ENCODE results near the gene EBF3.

EBF3 gene

GRCh38 chr10:129912986-129913695, 50.9 kb downstream of the EBF3 start:
- no peak for DNase-seq (ENCODE audit: insufficient read length, low spot score)
- FAIRE-seq, result no peak

- FAIRE-seq (no peak), DNase-seq (ENCODE audit: insufficient read length, low spot score) (no peak)
Measured at GRCh38 chr10:129912166-129912917, 51.7 kb downstream of the EBF3 start.

GRCh38 chr10:129911451-129912165, 52.5 kb downstream of the EBF3 start:
- no peak for FAIRE-seq
- DNase-seq (ENCODE audit: insufficient read length, low spot score), result no peak

DNA sequence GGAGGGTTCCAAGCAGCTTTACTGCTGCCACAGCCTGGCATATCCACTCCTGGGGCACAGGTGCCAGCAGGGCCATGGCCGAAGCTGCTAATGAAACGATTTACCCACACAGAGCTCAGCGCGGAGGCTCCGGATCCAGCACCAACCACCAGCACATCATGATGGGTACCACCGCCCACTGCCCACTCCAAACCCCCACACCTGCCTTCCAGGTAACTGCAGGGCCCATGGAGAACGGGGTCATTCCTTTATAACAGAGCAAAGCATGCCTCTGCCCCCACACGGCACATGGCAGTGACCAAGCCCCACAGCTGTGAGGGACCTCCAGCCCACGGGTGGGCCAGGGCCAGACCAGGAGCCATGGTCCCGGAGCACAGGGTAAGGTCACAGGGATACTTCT, 53.2 kb downstream of the EBF3 start:
- no peak for FAIRE-seq
- no peak for DNase-seq (ENCODE audit: insufficient read length, low spot score)

- FAIRE-seq (no peak), DNase-seq (ENCODE audit: insufficient read length, low spot score) (no peak)
Measured at GRCh38 chr10:129909531-129910256, 54.4 kb downstream of the EBF3 start.

- FAIRE-seq (no peak), DNase-seq (ENCODE audit: insufficient read length, low spot score) (no peak)
Measured at GRCh38 chr10:129909080-129909479, 55.0 kb downstream of the EBF3 start.

GRCh38 chr10:129908406-129908805, 55.7 kb downstream of the EBF3 start:
- FAIRE-seq (no peak), DNase-seq (ENCODE audit: insufficient read length, low spot score) (no peak)

DNA sequence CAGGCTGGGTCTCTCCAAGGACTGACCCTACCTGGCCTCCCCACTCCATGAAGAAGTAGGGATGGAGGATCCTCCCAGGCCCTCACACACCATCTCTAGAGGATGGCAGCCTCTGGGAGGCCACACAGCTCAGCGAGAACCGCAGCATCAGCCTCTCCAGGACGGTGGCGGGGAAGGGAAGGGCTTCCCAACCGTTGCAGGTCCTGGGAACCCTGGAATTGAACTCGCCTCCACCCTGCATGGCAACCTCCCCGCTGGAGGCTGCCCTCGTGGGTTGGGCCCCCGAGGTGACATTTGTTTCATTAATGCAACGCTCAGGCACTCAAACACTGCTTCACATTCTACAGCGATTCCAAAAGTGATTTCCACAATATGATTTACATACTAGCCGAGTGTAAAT, 58.5 kb downstream of the EBF3 start:
- DNase-seq (ENCODE audit: insufficient read length, low spot score) (no peak), FAIRE-seq (no peak)

DNA sequence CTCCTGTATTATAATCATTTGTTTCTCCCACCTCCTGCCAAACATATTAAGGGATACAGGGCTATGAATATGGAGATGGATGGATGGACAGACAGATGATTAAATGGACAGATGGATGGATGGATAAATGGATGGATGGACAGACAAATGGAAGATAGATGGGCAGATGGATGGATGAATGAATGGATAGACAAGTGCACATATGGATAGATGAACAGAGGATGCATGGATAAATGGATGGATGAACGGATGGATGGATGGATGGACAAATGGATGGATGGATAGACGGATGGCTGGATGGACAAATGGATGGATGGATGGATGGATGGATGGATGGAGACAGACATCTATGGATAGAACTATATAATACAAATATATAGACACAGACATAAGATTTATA, 59.8 kb downstream of the EBF3 start:
- FAIRE-seq, result no peak
- no peak for DNase-seq (ENCODE audit: insufficient read length, low spot score)

GRCh38 chr10:129901389-129902006, 62.6 kb downstream of the EBF3 start:
- DNase-seq (ENCODE audit: insufficient read length, low spot score) (no peak), FAIRE-seq (no peak)

DNA sequence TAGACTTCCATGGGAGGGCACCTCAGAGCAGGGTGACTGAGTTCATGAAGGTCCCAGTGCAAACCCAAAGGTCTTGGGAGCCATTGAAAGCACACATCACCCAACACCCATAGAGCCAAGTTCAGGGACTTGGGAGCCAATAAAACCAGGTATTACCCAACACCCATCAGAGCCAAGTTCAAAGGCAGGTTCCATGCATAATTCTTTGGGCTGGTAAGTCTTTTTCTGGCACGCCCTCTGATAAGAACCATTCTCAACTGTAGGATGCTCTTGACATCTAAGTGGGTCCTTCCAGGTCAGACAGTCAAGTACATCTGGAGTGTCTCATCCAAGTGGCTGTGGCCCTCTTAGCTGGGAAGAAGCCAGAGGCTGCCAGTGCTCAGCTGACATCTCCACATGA, 63.2 kb downstream of the EBF3 start:
- no peak for DNase-seq (ENCODE audit: insufficient read length, low spot score)
- FAIRE-seq, result no peak

GRCh38 chr10:129899276-129900130, 64.6 kb downstream of the EBF3 start:
- no peak for FAIRE-seq
- DNase-seq (ENCODE audit: insufficient read length, low spot score), result no peak

DNA sequence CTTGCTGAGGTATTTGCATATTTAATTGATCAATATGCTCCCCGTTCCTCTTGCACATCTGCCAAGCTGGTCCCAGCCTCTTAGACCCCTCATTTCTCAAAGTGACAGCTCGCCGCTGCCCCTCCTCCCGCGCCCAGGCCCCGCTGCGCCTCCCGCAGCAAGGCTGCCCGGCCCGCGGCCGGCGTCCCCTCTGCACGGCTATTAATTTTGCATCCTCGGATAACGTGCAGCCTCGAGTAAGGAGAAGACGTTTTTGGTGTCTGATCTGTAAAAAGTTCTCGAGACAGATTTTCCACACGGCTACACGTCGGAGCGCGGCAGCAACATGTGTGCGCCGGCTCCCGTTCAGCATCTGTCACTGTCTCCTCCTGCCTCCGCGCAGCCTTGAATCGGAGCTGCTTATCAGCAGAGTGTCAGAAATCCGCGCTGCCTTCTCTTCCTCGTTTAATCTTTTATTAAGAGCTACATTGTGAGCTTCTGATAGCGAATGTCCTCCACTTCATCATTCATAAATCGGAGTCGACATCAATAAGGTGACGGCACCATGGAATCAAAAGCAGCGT, 65.3 kb downstream of the EBF3 start:
- DNase-seq (ENCODE audit: insufficient read length, low spot score), result no peak
- no peak for FAIRE-seq

- FAIRE-seq (no peak), DNase-seq (ENCODE audit: insufficient read length, low spot score) (no peak)
Measured at GRCh38 chr10:129897871-129898626, 66.0 kb downstream of the EBF3 start.

- no peak for FAIRE-seq
- no peak for DNase-seq (ENCODE audit: insufficient read length, low spot score)
Measured at GRCh38 chr10:129896860-129897200, 67.2 kb downstream of the EBF3 start.

DNA sequence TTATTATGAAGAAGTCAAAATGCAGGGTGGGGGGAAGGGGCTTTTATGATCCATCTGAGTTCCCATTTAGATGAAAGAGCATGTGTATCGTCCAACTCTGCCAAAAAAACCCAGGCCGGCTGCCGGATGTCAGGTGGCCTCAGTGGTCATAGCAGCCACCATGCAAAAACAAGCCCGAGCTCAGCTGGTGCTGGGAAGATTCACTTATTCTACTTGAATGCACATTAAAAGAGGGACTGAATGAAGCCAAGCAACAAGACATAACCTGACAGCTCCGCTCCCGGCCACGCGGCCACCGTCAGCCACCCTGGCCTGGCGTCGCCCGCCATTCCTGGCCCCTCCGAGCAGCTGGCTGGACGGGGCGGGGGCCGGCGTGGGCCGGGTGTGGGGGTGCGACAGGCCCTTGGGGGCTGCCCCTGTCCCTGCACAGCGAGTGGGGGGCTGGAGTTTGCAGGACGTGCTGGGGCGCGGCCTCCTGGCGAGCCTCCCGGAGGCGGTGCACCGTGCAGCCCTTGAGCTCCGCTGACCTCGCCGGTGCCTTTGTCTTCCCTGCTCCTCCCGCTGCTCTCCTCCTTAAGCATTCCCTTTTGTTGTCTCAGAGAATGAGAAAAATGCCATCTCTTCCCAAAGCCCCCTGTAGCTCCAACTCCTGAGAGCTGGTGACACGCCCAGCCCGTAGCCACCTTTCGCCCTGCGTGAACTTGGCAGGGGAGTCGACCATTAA, 67.8 kb downstream of the EBF3 start:
- DNase-seq (ENCODE audit: insufficient read length, low spot score) (no peak), FAIRE-seq (no peak)

- FAIRE-seq (no peak), DNase-seq (ENCODE audit: insufficient read length, low spot score) (no peak)
Measured at GRCh38 chr10:129895811-129896135, 68.3 kb downstream of the EBF3 start.

- FAIRE-seq, result no peak
- no peak for DNase-seq (ENCODE audit: insufficient read length, low spot score)
Measured at GRCh38 chr10:129894698-129895097, 69.4 kb downstream of the EBF3 start.

Measured in HTR-8/SVneo (cell line).